NCI-H1092 treated with DMSO at 0.1 percent for 48 hours (cell line): Measurements from ENCODE around the gene JSRP1.

ENCODE experiments used
- DNase-seq: peaks from one replicate; lab custom pipeline; 2025; lab: John Stamatoyannopoulos, UW

Gene JSRP1

DNA sequence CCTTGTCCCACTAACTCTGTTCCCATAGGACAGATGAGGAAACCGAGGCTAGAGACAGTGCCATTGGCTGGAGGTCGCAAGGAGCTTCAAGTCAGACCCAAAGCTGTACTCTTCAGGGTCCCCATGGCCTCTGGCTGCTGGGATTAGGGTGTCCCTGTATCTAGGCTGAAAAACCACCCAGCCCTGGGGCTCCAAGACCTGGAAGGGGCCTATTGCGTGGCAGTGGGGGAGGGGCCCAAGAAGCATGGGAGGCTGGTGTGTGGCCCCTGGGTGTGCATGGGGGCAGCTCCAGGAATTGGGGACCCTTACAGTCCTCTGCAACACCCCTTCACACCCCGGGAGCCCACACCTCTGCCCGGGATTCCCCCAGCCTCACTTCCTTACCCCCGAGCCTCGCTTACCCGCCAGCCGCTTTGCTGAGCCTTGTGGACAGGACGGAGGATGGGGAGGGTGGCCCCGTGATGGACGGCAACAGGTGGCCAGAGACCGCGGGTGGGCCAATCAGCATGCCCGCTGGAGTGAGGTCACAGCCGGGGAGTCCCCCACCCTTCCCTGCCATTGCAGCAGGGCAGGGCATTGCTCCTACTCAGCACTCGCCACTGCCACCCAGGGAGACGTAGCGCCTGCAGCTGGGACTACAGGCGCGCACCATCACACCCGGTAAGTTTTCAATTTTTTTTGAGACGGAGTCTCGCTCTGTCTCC is at the start of gene JSRP1:
Gene JSRP1 (minus strand): TSS at position 436 of the 704 bp plus-strand sequence. CDS start 1,103 bp downstream, outside the sequence.
- no peak for DNase-seq

DNA sequence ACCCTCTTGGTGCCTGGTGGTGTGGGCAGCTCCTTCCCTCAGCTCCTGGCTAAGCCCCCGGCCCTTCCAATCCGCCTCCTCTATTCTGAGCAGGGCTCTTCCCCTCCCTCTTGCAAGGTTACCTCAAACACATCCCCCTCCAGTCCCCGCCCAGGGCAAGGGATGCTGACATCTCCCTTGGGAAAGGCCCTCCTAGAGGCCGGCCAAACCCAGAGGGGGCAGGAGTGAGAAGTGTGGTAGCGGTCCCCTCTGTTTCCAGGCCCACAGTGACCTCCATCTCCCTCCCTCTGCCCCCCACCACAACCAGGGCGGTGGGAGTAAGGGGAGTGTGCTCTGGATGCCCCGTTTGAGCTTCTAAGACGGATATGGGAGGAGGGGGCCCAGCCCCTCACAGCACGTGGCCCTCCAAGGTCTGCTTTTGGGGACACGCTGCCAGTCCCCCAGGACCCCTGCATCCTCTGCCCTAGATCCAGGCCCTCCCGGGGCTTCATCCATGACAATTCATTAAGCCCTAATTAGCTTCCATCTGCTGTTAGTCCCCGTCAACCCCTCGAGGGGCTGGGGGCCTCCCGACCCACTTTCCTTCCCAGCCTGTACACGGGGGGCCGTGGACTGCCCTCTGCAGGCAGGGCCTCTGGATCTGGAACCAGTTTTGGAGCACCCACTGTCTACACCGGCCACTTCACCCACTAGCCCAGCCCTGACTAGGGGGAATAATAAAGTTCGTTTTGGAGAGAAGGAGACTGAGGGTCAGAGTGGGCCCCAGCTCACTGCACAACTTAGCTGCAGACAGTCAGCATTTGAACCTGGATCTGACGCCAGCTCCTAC is 49.4 kb upstream of the JSRP1 start:
- no peak for DNase-seq

GRCh38 chr19:2303211-2303798 is 47.1 kb upstream of the JSRP1 start:
- no peak for DNase-seq

- no peak for DNase-seq
Observed at GRCh38 chr19:2302319-2303210, 46.3 kb upstream of the JSRP1 start.

- DNase-seq = no peak
Observed at GRCh38 chr19:2300533-2300932, 44.3 kb upstream of the JSRP1 start.

GRCh38 chr19:2296141-2296540 is 39.9 kb upstream of the JSRP1 start:
- DNase-seq = no peak

DNA sequence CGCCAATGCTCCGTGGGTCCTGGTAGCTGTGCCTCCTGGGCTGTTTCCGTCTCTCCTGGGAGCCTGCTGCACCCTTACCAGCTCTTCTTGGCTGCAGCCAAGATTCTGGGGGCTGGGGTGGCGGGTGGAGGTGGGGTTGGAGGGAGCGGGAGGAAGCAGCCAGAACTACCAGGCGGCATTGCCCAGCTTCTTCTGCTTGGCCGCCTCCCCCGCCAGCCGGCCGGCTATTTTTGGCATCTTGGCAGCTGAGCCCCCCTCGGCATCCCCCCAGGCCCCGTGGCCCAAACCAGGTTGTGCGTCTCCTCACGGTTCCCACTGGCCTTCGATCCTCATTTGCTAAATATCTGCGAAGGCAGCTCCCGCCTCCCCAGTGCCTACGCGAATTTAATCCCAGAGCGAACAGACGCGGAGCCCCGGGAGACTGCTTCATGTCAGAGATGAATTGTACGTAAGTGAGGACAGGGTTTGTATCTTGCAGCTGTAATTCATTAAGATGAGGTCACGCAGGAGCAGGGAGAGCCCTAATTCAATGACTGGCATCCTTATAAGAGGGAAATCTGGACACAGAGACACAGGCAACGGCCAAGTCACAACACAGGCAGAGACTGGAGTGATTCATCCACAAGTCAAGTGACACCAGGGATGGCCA is 38.6 kb upstream of the JSRP1 start:
- DNase-seq = no peak

DNA sequence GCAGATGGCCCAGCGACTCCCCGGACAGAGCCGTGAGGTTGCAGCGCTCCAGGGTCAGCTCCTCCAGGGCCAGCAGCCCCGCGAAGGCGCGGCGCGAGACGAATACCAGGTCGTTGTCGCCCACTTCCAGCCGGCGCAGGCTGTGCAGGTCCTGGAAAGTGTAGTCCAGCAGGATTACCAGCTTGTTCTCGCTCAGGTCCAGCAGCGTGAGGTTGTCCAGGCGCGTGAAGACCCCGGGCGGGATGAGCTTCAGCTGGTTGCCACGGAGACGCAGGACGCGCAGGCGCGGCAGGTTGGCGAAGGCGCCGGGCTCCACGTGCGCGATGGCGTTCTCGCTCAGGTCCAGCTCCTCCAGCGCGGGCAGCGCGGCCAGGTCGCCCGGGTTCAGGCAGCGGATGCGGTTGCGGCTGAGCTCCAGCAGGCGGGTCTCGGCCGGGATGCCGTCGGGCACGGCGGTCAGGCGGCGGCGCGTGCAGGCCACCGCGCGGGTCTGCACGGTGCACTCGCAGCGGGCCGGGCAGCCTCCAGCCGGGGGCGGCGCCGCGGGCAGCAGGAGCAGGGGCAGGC is 35.1 kb upstream of the JSRP1 start:
- no peak for DNase-seq

- no peak for DNase-seq
Observed at GRCh38 chr19:2290441-2291184, 34.4 kb upstream of the JSRP1 start.

GRCh38 chr19:2289714-2290435 is 33.7 kb upstream of the JSRP1 start:
- DNase-seq = no peak

DNA sequence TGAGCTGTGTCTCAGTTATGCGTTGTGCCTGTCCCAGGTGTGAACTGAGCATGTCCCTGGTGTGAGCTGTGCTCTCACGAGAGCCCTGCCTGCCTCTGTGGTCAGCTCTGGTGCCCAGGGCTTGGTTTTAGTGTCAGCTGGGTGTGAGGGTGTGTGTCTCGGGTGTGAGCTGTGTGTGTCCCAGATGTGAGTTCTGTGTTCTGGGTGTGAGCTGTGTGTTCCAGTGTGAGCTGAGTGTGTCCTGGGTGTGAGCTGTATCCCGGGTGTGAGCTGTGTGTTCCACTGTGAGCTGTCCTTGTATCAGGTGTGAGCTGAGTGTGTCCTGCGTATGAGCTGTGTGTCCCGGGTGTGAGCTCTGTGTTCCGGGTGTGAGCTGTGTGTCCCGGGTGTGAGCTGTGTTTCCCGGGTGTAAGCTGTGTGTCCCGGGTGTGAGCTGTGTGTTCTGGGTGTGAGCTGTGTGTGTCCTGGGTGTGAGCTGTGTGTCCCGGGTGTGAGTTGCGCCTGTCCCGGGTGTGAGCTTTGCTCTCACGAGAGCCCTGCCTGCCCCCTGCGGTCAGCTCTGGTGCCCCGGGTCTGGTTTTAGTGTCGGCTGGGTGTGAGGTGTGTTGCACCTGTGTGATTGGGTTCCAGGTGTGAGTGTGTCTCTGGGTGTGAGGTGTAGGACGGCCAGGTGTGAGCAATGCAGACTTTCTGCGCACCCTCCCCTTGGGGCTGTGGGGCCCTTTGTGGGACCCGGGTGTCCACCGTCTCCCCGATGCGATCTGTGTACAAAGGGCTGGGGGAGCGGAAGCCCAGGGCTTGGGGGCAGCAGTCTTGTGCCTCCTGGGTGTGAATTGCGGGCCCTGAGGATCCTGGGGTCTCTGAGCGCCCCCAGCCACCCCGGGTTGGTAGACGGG is 32.8 kb upstream of the JSRP1 start:
- no peak for DNase-seq

DNA sequence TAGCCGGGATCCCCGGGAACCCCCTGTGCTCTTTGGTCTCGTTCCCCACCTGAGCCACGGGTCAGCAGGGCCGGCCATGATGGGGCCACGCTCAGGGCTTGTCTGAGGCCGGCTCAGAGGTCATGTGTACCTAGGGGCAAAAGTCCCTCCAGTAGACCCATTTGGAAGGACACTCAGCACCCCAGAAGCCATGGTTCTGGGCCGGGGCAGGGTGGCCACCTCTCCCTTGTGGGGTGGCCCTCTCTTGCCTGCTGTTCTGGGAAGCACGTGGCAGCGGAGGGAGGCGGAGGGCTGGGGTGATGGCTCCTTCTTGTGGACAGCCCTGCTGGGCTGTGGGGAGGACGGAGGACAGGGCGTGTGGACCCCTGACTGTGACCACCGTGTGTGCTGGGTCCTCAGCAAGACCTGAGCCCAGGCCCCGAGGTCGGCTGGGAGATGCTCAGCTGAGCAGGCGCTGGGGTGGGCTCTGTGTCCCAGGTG is 32.2 kb upstream of the JSRP1 start:
- DNase-seq = no peak

- no peak for DNase-seq
Observed at GRCh38 chr19:2287585-2288337, 31.5 kb upstream of the JSRP1 start.

- DNase-seq = no peak
Observed at GRCh38 chr19:2286402-2287140, 30.4 kb upstream of the JSRP1 start.

GRCh38 chr19:2283835-2284507 is 27.8 kb upstream of the JSRP1 start:
- no peak for DNase-seq

GRCh38 chr19:2282862-2283237 is 26.6 kb upstream of the JSRP1 start:
- no peak for DNase-seq
